ENCODE measurements around the gene COG3.

DNA sequence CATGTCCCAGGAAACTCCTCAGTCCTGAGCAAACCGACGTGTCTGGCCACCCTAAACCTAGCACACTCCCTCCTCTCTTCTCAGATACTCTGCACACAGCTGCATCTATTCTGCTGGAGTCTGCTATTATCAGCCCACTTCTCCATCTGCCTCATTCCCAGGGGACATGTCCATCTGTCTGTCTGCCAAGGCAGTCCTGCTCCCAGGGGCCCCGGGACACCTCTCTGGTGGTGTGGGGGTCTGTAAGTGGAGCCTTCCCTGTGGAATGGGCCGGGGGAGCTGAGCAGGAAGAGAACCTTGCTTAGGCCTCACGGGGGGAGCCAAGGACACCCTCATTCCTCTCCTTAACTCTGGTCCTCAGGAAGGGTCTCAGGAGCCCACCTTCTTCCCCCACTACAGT is 78.1 kb downstream of the COG3 start:
- TF ChIP-seq, protein P1, sequence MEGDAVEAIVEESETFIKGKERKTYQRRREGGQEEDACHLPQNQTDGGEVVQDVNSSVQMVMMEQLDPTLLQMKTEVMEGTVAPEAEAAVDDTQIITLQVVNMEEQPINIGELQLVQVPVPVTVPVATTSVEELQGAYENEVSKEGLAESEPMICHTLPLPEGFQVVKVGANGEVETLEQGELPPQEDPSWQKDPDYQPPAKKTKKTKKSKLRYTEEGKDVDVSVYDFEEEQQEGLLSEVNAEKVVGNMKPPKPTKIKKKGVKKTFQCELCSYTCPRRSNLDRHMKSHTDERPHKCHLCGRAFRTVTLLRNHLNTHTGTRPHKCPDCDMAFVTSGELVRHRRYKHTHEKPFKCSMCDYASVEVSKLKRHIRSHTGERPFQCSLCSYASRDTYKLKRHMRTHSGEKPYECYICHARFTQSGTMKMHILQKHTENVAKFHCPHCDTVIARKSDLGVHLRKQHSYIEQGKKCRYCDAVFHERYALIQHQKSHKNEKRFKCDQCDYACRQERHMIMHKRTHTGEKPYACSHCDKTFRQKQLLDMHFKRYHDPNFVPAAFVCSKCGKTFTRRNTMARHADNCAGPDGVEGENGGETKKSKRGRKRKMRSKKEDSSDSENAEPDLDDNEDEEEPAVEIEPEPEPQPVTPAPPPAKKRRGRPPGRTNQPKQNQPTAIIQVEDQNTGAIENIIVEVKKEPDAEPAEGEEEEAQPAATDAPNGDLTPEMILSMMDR (IDR thresholded peaks at IDR 0.05 in 2 of 3, conservative IDR thresholded peaks at IDR 0.05 in 1 of 3; ENCODE audit: control insufficient read depth in 2 of 3, extremely low read depth in 1 of 3, insufficient read depth in 1 of 3, low read depth in 3 of 3, low read length in 3 of 3), result no peak
- no peak for TF ChIP-seq RAD51 (IDR thresholded peaks at IDR 0.05)
- no peak for TF ChIP-seq HDAC2 (IDR thresholded peaks at IDR 0.05)
- TF ChIP-seq, protein P2, sequence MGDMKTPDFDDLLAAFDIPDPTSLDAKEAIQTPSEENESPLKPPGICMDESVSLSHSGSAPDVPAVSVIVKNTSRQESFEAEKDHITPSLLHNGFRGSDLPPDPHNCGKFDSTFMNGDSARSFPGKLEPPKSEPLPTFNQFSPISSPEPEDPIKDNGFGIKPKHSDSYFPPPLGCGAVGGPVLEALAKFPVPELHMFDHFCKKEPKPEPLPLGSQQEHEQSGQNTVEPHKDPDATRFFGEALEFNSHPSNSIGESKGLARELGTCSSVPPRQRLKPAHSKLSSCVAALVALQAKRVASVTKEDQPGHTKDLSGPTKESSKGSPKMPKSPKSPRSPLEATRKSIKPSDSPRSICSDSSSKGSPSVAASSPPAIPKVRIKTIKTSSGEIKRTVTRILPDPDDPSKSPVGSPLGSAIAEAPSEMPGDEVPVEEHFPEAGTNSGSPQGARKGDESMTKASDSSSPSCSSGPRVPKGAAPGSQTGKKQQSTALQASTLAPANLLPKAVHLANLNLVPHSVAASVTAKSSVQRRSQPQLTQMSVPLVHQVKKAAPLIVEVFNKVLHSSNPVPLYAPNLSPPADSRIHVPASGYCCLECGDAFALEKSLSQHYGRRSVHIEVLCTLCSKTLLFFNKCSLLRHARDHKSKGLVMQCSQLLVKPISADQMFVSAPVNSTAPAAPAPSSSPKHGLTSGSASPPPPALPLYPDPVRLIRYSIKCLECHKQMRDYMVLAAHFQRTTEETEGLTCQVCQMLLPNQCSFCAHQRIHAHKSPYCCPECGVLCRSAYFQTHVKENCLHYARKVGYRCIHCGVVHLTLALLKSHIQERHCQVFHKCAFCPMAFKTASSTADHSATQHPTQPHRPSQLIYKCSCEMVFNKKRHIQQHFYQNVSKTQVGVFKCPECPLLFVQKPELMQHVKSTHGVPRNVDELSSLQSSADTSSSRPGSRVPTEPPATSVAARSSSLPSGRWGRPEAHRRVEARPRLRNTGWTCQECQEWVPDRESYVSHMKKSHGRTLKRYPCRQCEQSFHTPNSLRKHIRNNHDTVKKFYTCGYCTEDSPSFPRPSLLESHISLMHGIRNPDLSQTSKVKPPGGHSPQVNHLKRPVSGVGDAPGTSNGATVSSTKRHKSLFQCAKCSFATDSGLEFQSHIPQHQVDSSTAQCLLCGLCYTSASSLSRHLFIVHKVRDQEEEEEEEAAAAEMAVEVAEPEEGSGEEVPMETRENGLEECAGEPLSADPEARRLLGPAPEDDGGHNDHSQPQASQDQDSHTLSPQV (IDR thresholded peaks at IDR 0.05), result no peak
- no peak for TF ChIP-seq DPF2 (IDR thresholded peaks at IDR 0.05)
- TF ChIP-seq, protein P3, sequence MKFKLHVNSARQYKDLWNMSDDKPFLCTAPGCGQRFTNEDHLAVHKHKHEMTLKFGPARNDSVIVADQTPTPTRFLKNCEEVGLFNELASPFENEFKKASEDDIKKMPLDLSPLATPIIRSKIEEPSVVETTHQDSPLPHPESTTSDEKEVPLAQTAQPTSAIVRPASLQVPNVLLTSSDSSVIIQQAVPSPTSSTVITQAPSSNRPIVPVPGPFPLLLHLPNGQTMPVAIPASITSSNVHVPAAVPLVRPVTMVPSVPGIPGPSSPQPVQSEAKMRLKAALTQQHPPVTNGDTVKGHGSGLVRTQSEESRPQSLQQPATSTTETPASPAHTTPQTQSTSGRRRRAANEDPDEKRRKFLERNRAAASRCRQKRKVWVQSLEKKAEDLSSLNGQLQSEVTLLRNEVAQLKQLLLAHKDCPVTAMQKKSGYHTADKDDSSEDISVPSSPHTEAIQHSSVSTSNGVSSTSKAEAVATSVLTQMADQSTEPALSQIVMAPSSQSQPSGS (IDR thresholded peaks at IDR 0.05; ENCODE audit: low read length), result no peak
- TF ChIP-seq POLR2AphosphoS5 (IDR thresholded peaks at IDR 0.05; ENCODE audit: low read length), result no peak
- TF ChIP-seq, protein P4, sequence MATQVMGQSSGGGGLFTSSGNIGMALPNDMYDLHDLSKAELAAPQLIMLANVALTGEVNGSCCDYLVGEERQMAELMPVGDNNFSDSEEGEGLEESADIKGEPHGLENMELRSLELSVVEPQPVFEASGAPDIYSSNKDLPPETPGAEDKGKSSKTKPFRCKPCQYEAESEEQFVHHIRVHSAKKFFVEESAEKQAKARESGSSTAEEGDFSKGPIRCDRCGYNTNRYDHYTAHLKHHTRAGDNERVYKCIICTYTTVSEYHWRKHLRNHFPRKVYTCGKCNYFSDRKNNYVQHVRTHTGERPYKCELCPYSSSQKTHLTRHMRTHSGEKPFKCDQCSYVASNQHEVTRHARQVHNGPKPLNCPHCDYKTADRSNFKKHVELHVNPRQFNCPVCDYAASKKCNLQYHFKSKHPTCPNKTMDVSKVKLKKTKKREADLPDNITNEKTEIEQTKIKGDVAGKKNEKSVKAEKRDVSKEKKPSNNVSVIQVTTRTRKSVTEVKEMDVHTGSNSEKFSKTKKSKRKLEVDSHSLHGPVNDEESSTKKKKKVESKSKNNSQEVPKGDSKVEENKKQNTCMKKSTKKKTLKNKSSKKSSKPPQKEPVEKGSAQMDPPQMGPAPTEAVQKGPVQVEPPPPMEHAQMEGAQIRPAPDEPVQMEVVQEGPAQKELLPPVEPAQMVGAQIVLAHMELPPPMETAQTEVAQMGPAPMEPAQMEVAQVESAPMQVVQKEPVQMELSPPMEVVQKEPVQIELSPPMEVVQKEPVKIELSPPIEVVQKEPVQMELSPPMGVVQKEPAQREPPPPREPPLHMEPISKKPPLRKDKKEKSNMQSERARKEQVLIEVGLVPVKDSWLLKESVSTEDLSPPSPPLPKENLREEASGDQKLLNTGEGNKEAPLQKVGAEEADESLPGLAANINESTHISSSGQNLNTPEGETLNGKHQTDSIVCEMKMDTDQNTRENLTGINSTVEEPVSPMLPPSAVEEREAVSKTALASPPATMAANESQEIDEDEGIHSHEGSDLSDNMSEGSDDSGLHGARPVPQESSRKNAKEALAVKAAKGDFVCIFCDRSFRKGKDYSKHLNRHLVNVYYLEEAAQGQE (IDR thresholded peaks at IDR 0.05; ENCODE audit: low read depth, low read length), result no peak
